GM18867 (cell line): Measurements from ENCODE around the gene FBXL19.
A peak's percentile ranks its signal among the peaks of the same experiment; 100 is the strongest.

Source experiments
- ATAC-seq: cut with Tn5 transposase; IDR thresholded peaks from one replicate; pipeline ENCODE4 v1.9.1; 2021; ENCODE audit warnings: mild to moderate bottlenecking, moderate library complexity; ENCODE audit not compliant: unreplicated experiment

Gene FBXL19

GRCh38 chr16:30894540-30895368 is 28.6 kb upstream of the FBXL19 start:
- ATAC-seq: no peak

- ATAC-seq: no peak
These were observed 27.6 kb upstream of the FBXL19 start for GRCh38 chr16:30895627-30896260.

GRCh38 chr16:30896261-30896888 is 27.0 kb upstream of the FBXL19 start, which contains the start of gene CTF1:
CTF1 (plus strand) TSS chr16:30896614; CDS start chr16:30896644, 30 bp downstream.
- ATAC-seq: no peak

- no peak for ATAC-seq
These were observed 26.3 kb upstream of the FBXL19 start for GRCh38 chr16:30896889-30897733.

- ATAC-seq: no peak
These were observed 23.6 kb upstream of the FBXL19 start for GRCh38 chr16:30899794-30900193.

- no peak for ATAC-seq
These were observed 22.8 kb upstream of the FBXL19 start for GRCh38 chr16:30900588-30900987.

GRCh38 chr16:30901201-30902028 is 22.0 kb upstream of the FBXL19 start:
- ATAC-seq: no peak

GRCh38 chr16:30902029-30902972 is 21.1 kb upstream of the FBXL19 start:
- ATAC-seq: peak; percentile 63

- no peak for ATAC-seq
These were observed 20.4 kb upstream of the FBXL19 start for GRCh38 chr16:30903002-30903401.

GRCh38 chr16:30903596-30903995 is 19.8 kb upstream of the FBXL19 start:
- no peak for ATAC-seq

GRCh38 chr16:30904114-30904780 is 19.1 kb upstream of the FBXL19 start:
- ATAC-seq: no peak

- ATAC-seq: no peak
These were observed 16.3 kb upstream of the FBXL19 start for GRCh38 chr16:30907064-30907463.

- ATAC-seq: no peak
These were observed 12.8 kb upstream of the FBXL19 start for GRCh38 chr16:30910427-30911029.

GRCh38 chr16:30912794-30913412 is 10.5 kb upstream of the FBXL19 start:
- no peak for ATAC-seq

- no peak for ATAC-seq
These were observed 8.5 kb upstream of the FBXL19 start for GRCh38 chr16:30914830-30915229.

GRCh38 chr16:30918614-30919013 is 4.8 kb upstream of the FBXL19 start:
- no peak for ATAC-seq

- ATAC-seq: no peak
These were observed 2.5 kb upstream of the FBXL19 start for GRCh38 chr16:30920891-30921290.

- ATAC-seq: no peak
These were observed 2.0 kb upstream of the FBXL19 start for GRCh38 chr16:30921459-30921747.
